ENCODE measurements around the gene SAG.

DNA sequence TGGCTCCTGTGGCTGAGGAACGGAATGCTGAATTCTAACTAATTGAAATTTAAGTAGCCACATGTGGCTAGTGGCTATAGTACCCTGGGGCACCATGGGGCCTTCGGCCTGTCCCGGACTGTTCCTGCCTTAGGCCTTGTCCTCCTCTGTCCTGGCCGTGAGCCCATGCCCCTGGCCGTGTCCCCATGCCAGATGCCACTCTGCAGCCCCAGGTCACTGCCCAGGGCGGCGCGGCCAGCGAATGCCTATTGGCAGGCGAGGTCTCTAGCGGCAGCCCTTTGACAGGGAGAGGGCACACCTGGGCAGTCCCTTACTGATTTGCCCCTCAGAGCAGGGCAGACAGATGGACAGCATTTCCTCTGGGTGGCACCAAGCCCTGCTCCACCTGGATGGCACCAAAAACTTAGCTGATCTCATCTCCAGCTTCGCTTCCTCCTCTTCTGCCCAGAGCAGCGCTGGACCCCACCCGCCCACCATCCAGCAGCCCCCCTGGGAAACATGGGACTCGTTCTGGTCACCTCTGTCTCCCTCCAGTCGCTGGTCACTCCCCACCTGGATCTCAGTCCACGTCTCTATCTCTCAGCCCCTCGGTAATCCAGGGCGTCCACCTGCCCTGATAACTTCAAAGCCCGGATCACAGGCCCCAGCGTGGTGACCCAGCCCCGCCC lies 45.6 kb downstream of the SAG start:
- TF ChIP-seq FOS (IDR thresholded peaks at IDR 0.05; ENCODE audit: borderline replicate concordance, insufficient read depth, low read length): no peak
- TF ChIP-seq, protein P1, sequence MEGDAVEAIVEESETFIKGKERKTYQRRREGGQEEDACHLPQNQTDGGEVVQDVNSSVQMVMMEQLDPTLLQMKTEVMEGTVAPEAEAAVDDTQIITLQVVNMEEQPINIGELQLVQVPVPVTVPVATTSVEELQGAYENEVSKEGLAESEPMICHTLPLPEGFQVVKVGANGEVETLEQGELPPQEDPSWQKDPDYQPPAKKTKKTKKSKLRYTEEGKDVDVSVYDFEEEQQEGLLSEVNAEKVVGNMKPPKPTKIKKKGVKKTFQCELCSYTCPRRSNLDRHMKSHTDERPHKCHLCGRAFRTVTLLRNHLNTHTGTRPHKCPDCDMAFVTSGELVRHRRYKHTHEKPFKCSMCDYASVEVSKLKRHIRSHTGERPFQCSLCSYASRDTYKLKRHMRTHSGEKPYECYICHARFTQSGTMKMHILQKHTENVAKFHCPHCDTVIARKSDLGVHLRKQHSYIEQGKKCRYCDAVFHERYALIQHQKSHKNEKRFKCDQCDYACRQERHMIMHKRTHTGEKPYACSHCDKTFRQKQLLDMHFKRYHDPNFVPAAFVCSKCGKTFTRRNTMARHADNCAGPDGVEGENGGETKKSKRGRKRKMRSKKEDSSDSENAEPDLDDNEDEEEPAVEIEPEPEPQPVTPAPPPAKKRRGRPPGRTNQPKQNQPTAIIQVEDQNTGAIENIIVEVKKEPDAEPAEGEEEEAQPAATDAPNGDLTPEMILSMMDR (IDR thresholded peaks at IDR 0.05; ENCODE audit: extremely low read depth in 1 of 2, insufficient read depth in 1 of 2, low read depth in 1 of 2, low read length in 2 of 2): no peak
- TF ChIP-seq, protein P2, sequence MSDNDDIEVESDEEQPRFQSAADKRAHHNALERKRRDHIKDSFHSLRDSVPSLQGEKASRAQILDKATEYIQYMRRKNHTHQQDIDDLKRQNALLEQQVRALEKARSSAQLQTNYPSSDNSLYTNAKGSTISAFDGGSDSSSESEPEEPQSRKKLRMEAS (IDR thresholded peaks at IDR 0.05; ENCODE audit: insufficient read depth, insufficient read length): no peak
- no peak for TF ChIP-seq JUN (IDR thresholded peaks at IDR 0.05; ENCODE audit: borderline replicate concordance, insufficient read depth, insufficient read length, low read depth)
- TF ChIP-seq POLR2A (IDR thresholded peaks at IDR 0.05; ENCODE audit: low read depth, low read length): no peak
- no peak for TF ChIP-seq POLR2AphosphoS5 (IDR thresholded peaks at IDR 0.05; ENCODE audit: insufficient read depth, low read depth, low read length)
- no peak for TF ChIP-seq EZH2 (IDR thresholded peaks at IDR 0.05; ENCODE audit: borderline replicate concordance, low read depth, low read length, severe bottlenecking)
